HCT116 (cell line): ENCODE results near the gene EXD2. TPM values are rescaled to one million over a fixed set of nuclear protein-coding genes. Genes with fewer than 3 reads are reported as not detected.

Experiments
- ATAC-seq: fragments of 200-7000 bp; cut with Tn5 transposase; 2 replicates; pipeline ENCODE4 v1.9.1; 2020; ENCODE audit warnings: mild to moderate bottlenecking, moderate library complexity
- BruUV-seq: library from RNA; stranded (reverse); fragments of 400-500 nt; replicated peaks from 2 replicates; lab custom pipeline; 2021; lab: Mats Ljungman, UMichigan
- CTCF ChIA-PET: fragments of 300-600 bp; sonication (Branson Sonifier 250); formaldehyde crosslinking; loops from one replicate; lab custom pipeline; 2021; ENCODE audit warnings: antibody characterized with exemption; lab: Charles Lee
- POLR2A ChIA-PET: fragments of 300-600, 350-600 bp; sonication (Branson Sonifier 250); formaldehyde crosslinking; loops from one replicate; lab custom pipeline; 2021; ENCODE audit warnings: antibody characterized with exemption; lab: Charles Lee
- RAD21 ChIA-PET, 2 experiments: fragments of 300-600 bp; sonication (Branson Sonifier 250); formaldehyde crosslinking; loops; one replicate each; lab custom pipeline; 2023; ENCODE audit warnings: low total read pairs in 2 of 2; ENCODE audit not compliant: uncharacterized antibody in 2 of 2, unreplicated experiment in 2 of 2, low non-redundant PET in 1 of 2; lab: Charles Lee
- DNase-seq: peaks from one replicate; pipeline ENCODE4 v3.0.0-alpha.2; 2010; ENCODE audit warnings: low read depth, low spot score
- H2AFZ ChIP-seq: fragments of 200-600 bp; shearing (Covaris generic), sonication (generic); 2 replicates; pipeline ENCODE4 v1.6.1; 2017; ENCODE audit warnings: low read depth, mixed run types, mixed read lengths, antibody characterized with exemption, low read length; ENCODE audit not compliant: poor library complexity, severe bottlenecking
- H3K27ac ChIP-seq: 2 replicates; pipeline ENCODE4 v1.5.1; 2012; ENCODE audit warnings: low read depth, low read length
- H3K27me3 ChIP-seq: fragments of 200-600 bp; sonication (generic); 2 replicates; pipeline ENCODE4 v1.6.1; 2016; ENCODE audit warnings: mixed run types, low read length, mixed read lengths; ENCODE audit not compliant: insufficient read depth
- H3K36me3 ChIP-seq, 2 experiments: fragments of 200-500 bp in 1 of 2; fragments of 200-600 bp in 1 of 2; sonication (Bioruptor generic) in 1 of 2; sonication (generic) in 1 of 2; 2 replicates each; pipeline versions ENCODE4 v1.5.1 to v1.6.1; 2014 to 2016; ENCODE audit warnings: low read length in 2 of 2, inconsistent platforms in 1 of 2, mixed read lengths in 1 of 2, mixed run types in 1 of 2; ENCODE audit not compliant: insufficient read depth in 2 of 2, control insufficient read depth in 1 of 2
- H3K4me1 ChIP-seq, 2 experiments: fragments of 200-600 bp in 1 of 2; sonication (generic) in 1 of 2; 2 replicates each; pipeline versions ENCODE4 v1.5.1 to v1.6.1; 2012 to 2017; ENCODE audit warnings: low read length in 2 of 2, inconsistent platforms in 1 of 2, mild to moderate bottlenecking in 1 of 2, mixed read lengths in 1 of 2, mixed run types in 1 of 2, moderate library complexity in 1 of 2; ENCODE audit not compliant: insufficient read depth in 2 of 2, control insufficient read depth in 1 of 2
- H3K4me2 ChIP-seq: fragments of 200-600 bp; sonication (generic); 2 replicates; pipeline ENCODE4 v1.6.1; 2017; ENCODE audit warnings: mixed run types, low read length, mixed read lengths
- H3K4me3 ChIP-seq, 2 experiments: fragments of 200-600 bp in 1 of 2; sonication (generic) in 1 of 2; replicated peaks in 1 of 2; 2 replicates each; pipeline ENCODE4 v1.5.1; 2011 to 2016; ENCODE audit warnings: low read length in 2 of 2, control low read depth in 1 of 2, low read depth in 1 of 2, mild to moderate bottlenecking in 1 of 2, mixed read lengths in 1 of 2, mixed run types in 1 of 2
- H3K79me2 ChIP-seq: fragments of 200-600 bp; sonication (generic); 2 replicates; pipeline ENCODE4 v1.6.1; 2017; ENCODE audit warnings: mild to moderate bottlenecking, mixed run types, low read length, moderate library complexity, mixed read lengths; ENCODE audit not compliant: insufficient read depth
- H3K9ac ChIP-seq: fragments of 200-600 bp; sonication (generic); 2 replicates; pipeline ENCODE4 v1.6.1; 2016; ENCODE audit warnings: low read length, mixed read lengths
- H3K9me2 ChIP-seq: fragments of 200-600 bp; sonication (generic), shearing (Covaris generic); 2 replicates; pipeline ENCODE4 v1.6.1; 2017; ENCODE audit warnings: mixed run types, mild to moderate bottlenecking, moderate library complexity; ENCODE audit not compliant: insufficient read depth
- H3K9me3 ChIP-seq, 2 experiments: fragments of 200-500 bp in 1 of 2; fragments of 200-600 bp in 1 of 2; sonication (Bioruptor generic) in 1 of 2; sonication (generic) in 1 of 2; 2 replicates each; pipeline ENCODE4 v1.6.1; 2014 to 2017; ENCODE audit warnings: low read length in 2 of 2, mixed read lengths in 2 of 2, inconsistent platforms in 1 of 2, low read depth in 1 of 2, mild to moderate bottlenecking in 1 of 2, mixed run types in 1 of 2, moderate library complexity in 1 of 2; ENCODE audit not compliant: control insufficient read depth in 1 of 2, insufficient read depth in 1 of 2
- H4K20me1 ChIP-seq: fragments of 200-600 bp; sonication (generic), shearing (Covaris generic); 2 replicates; pipeline ENCODE4 v1.6.1; 2017; ENCODE audit warnings: mixed run types, mild to moderate bottlenecking, moderate library complexity; ENCODE audit not compliant: insufficient read depth
- CEBPB ChIP-seq: IDR thresholded peaks from 2 replicates; pipeline ENCODE4 v1.6.1; 2012; ENCODE audit warnings: low read depth
- EGR1 ChIP-seq: IDR thresholded peaks from 2 replicates; pipeline ENCODE4 v1.6.1; 2012; ENCODE audit warnings: low read depth
- MAX ChIP-seq: IDR thresholded peaks from 2 replicates; pipeline ENCODE4 v1.6.1; 2012
- POLR2AphosphoS5 ChIP-seq: IDR thresholded peaks from 2 replicates; pipeline ENCODE4 v1.6.1; 2011; ENCODE audit warnings: mild to moderate bottlenecking, low read depth, low read length, moderate library complexity
- RAD21 ChIP-seq: IDR thresholded peaks from 2 replicates; pipeline ENCODE4 v1.6.1; 2012; ENCODE audit warnings: low read depth, mild to moderate bottlenecking
- SP1 ChIP-seq: IDR thresholded peaks from 2 replicates; pipeline ENCODE4 v1.6.1; 2012; ENCODE audit warnings: low read depth
- ZNF274 ChIP-seq: fragments of 200-500 bp; sonication (Bioruptor generic); IDR thresholded peaks from 2 replicates; pipeline ENCODE4 v1.6.1; 2014; ENCODE audit warnings: mild to moderate bottlenecking, low read depth, low read length, inconsistent platforms
- intact Hi-C: fragments of 100-400 bp; cut with micrococcal nuclease; formaldehyde crosslinking; loops from 2 replicates; pipeline ENCODE4 v1.10.0; 2022
- total RNA-seq: library from RNA; stranded (reverse); gene quantifications from one replicate; pipeline ENCODE4 v1.2.1, GENCODE V29; 2021; ENCODE audit not compliant: unreplicated experiment
- TF ChIP-seq, protein P1 (sequence below), 3 experiments: fragments of 200-600 bp in 1 of 3; sonication (generic) in 1 of 3; IDR thresholded peaks in 2 of 3; conservative IDR thresholded peaks in 1 of 3; 2 replicates each; pipeline ENCODE4 v1.5.1; 2012 to 2017; ENCODE audit warnings: low read depth in 2 of 3, low read length in 2 of 3, antibody characterized with exemption in 1 of 3, borderline replicate concordance in 1 of 3, control low read depth in 1 of 3, mild to moderate bottlenecking in 1 of 3, mixed read lengths in 1 of 3, mixed run types in 1 of 3, moderate library complexity in 1 of 3; ENCODE audit not compliant: insufficient read depth in 1 of 3
- TF ChIP-seq, protein P2 (sequence below): IDR thresholded peaks from 2 replicates; pipeline ENCODE4 v1.6.1; 2012; ENCODE audit warnings: low read depth

Gene EXD2
- total RNA-seq, 1 experiment from 2014 or later = 20.2 TPM

- intact Hi-C loops = no loop called here
- ATAC-seq = no peak
- H3K9ac ChIP-seq = no peak overlapping the region
- TF ChIP-seq MAX = no peak
- TF ChIP-seq EGR1 = no peak
- no peak for TF ChIP-seq CEBPB
- TF ChIP-seq, protein P1, sequence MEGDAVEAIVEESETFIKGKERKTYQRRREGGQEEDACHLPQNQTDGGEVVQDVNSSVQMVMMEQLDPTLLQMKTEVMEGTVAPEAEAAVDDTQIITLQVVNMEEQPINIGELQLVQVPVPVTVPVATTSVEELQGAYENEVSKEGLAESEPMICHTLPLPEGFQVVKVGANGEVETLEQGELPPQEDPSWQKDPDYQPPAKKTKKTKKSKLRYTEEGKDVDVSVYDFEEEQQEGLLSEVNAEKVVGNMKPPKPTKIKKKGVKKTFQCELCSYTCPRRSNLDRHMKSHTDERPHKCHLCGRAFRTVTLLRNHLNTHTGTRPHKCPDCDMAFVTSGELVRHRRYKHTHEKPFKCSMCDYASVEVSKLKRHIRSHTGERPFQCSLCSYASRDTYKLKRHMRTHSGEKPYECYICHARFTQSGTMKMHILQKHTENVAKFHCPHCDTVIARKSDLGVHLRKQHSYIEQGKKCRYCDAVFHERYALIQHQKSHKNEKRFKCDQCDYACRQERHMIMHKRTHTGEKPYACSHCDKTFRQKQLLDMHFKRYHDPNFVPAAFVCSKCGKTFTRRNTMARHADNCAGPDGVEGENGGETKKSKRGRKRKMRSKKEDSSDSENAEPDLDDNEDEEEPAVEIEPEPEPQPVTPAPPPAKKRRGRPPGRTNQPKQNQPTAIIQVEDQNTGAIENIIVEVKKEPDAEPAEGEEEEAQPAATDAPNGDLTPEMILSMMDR (IDR thresholded peaks at IDR 0.05 in 2 of 3, conservative IDR thresholded peaks at IDR 0.05 in 1 of 3; ENCODE audit: borderline replicate concordance in 1 of 3, insufficient read depth in 1 of 3, low read depth in 2 of 3, low read length in 2 of 3) = no peak
- no peak for TF ChIP-seq SP1
- TF ChIP-seq POLR2AphosphoS5 = no peak
- TF ChIP-seq, protein P2, sequence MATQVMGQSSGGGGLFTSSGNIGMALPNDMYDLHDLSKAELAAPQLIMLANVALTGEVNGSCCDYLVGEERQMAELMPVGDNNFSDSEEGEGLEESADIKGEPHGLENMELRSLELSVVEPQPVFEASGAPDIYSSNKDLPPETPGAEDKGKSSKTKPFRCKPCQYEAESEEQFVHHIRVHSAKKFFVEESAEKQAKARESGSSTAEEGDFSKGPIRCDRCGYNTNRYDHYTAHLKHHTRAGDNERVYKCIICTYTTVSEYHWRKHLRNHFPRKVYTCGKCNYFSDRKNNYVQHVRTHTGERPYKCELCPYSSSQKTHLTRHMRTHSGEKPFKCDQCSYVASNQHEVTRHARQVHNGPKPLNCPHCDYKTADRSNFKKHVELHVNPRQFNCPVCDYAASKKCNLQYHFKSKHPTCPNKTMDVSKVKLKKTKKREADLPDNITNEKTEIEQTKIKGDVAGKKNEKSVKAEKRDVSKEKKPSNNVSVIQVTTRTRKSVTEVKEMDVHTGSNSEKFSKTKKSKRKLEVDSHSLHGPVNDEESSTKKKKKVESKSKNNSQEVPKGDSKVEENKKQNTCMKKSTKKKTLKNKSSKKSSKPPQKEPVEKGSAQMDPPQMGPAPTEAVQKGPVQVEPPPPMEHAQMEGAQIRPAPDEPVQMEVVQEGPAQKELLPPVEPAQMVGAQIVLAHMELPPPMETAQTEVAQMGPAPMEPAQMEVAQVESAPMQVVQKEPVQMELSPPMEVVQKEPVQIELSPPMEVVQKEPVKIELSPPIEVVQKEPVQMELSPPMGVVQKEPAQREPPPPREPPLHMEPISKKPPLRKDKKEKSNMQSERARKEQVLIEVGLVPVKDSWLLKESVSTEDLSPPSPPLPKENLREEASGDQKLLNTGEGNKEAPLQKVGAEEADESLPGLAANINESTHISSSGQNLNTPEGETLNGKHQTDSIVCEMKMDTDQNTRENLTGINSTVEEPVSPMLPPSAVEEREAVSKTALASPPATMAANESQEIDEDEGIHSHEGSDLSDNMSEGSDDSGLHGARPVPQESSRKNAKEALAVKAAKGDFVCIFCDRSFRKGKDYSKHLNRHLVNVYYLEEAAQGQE = no peak
- TF ChIP-seq RAD21 = no peak
- TF ChIP-seq ZNF274 = no peak
- H3K27me3 ChIP-seq = no peaks in the 10 kb centered on the region
- BruUV-seq = no TSS peak
- no peaks in the 10 kb centered on the region for H3K4me1 ChIP-seq
- ChIA-PET CTCF (no interaction called here), RAD21 (no interaction called here), POLR2A (no interaction called here)
- no peak overlapping the region for H3K4me2 ChIP-seq
- no peaks in the 10 kb centered on the region for H3K9me3 ChIP-seq
- no peak overlapping the region for H3K4me3 ChIP-seq
- no peak overlapping the region for H3K27ac ChIP-seq
- no peaks in the 10 kb centered on the region for H4K20me1 ChIP-seq
- no peak overlapping the region for H2AFZ ChIP-seq
- no peaks in the 10 kb centered on the region for H3K36me3 ChIP-seq
- no peak for DNase-seq
- no peaks in the 10 kb centered on the region for H3K9me2 ChIP-seq
- H3K79me2 ChIP-seq = no peaks in the 10 kb centered on the region
These were observed 19.7 kb upstream of the EXD2 start for GRCh38 chr14:69171569-69171968.
